Cardiac septum (tissue), 1 donor: ENCODE data around the gene HEPHL1. TPM values are rescaled to one million over a fixed set of nuclear protein-coding genes. Genes with fewer than 3 reads are reported as not detected.
"Not testable (repeated sequence)": the region's sequence is repeated elsewhere in the genome, so short reads cannot be mapped to it uniquely, and the experiment has no call there.

Source experiments
- DNase-seq: peaks from one replicate; pipeline ENCODE4 v3.0.0-alpha.2; 2020; ENCODE audit warnings: low spot score
- intact Hi-C: fragments of 100-400 bp; cut with DNase I; formaldehyde crosslinking; loops from one replicate; pipeline ENCODE4 v1.14.0; 2022
- long read RNA-seq: library from polyadenylated mRNA; unstranded; transcript quantifications from one replicate; pipeline ENCODE4 v2.0.0, GENCODE V29; 2021
- total RNA-seq: library from RNA; stranded (reverse); fragmentation: NEBNext Ultra II Directional; extraction: Animal tissue kit (Norgen Biotek cat#: 25700); gene quantifications from one replicate; pipeline ENCODE4 v1.2.1, GENCODE V29; 2021
- donor health status: DM: no; HTN: no; CAD: no.

The HEPHL1 gene
- not detected for total RNA-seq
- long read RNA-seq: 0 reads

- DNase-seq: no peak
- intact Hi-C loops: no loop called here
Measured at GRCh38 chr11:94020777-94021481, at the start of gene HEPHL1. HEPHL1 (plus strand) TSS chr11:94021354; CDS start chr11:94021369, 15 bp downstream.

- intact Hi-C loops: no loop called here
- no peak for DNase-seq
Measured at GRCh38 chr11:93972790-93973189, 48.4 kb upstream of the HEPHL1 start.

- DNase-seq, intact Hi-C loops: not testable (repeated sequence)
Measured at GRCh38 chr11:93973322-93974051, 47.7 kb upstream of the HEPHL1 start.

- intact Hi-C loops: no loop called here
- DNase-seq: no peak
Measured at GRCh38 chr11:93974759-93975158, 46.4 kb upstream of the HEPHL1 start.

- DNase-seq, intact Hi-C loops: not testable (repeated sequence)
Measured at GRCh38 chr11:93976577-93977254, 44.4 kb upstream of the HEPHL1 start.

GRCh38 chr11:93983542-93984195 is 37.5 kb upstream of the HEPHL1 start:
- DNase-seq: no peak
- intact Hi-C loops: no loop called here

- intact Hi-C loops: no loop called here
- DNase-seq: no peak
Measured at GRCh38 chr11:93984196-93984567, 37.0 kb upstream of the HEPHL1 start.

- DNase-seq: no peak
- intact Hi-C loops: no loop called here
Measured at GRCh38 chr11:93984936-93985335, 36.2 kb upstream of the HEPHL1 start.

- DNase-seq: no peak
- intact Hi-C loops: no loop called here
Measured at GRCh38 chr11:93986716-93987115, 34.4 kb upstream of the HEPHL1 start.

- DNase-seq: no peak
- intact Hi-C loops: no loop called here
Measured at GRCh38 chr11:93988455-93988854, 32.7 kb upstream of the HEPHL1 start.

GRCh38 chr11:93988912-93989311 is 32.2 kb upstream of the HEPHL1 start:
- DNase-seq: no peak
- intact Hi-C loops: no loop called here

GRCh38 chr11:93993747-93994146 is 27.4 kb upstream of the HEPHL1 start:
- no peak for DNase-seq
- intact Hi-C loops: no loop called here

GRCh38 chr11:93997741-93998140 is 23.4 kb upstream of the HEPHL1 start:
- no peak for DNase-seq
- intact Hi-C loops: no loop called here

GRCh38 chr11:94000659-94001058 is 20.5 kb upstream of the HEPHL1 start:
- intact Hi-C loops: no loop called here
- DNase-seq: no peak

GRCh38 chr11:94002226-94002625 is 18.9 kb upstream of the HEPHL1 start:
- intact Hi-C loops: no loop called here
- DNase-seq: no peak

GRCh38 chr11:94007426-94007825 is 13.7 kb upstream of the HEPHL1 start:
- no peak for DNase-seq
- intact Hi-C loops: no loop called here

- intact Hi-C loops: no loop called here
- no peak for DNase-seq
Measured at GRCh38 chr11:94007906-94008305, 13.2 kb upstream of the HEPHL1 start.

GRCh38 chr11:94010136-94010535 is 11.0 kb upstream of the HEPHL1 start:
- no peak for DNase-seq
- intact Hi-C loops: no loop called here

- no peak for DNase-seq
- intact Hi-C loops: no loop called here
Measured at GRCh38 chr11:94011478-94011877, 9.7 kb upstream of the HEPHL1 start.

GRCh38 chr11:94017446-94017845 is 3.7 kb upstream of the HEPHL1 start:
- intact Hi-C loops: no loop called here

More at GRCh38 chr11:94017446-94017845, 3.7 kb upstream of the HEPHL1 start:
- no peak for DNase-seq
